Peyer's patch (tissue), 4 donors: ENCODE measurements around the gene MDM4.

Source experiments
- POLR2A ChIP-seq, 2 donors: fragments of 450-650 bp; IDR thresholded peaks; one replicate each; pipeline ENCODE4 v1.5.1; 2017; ENCODE audit warnings: antibody characterized with exemption in 2 of 2, mild to moderate bottlenecking in 2 of 2, moderate library complexity in 2 of 2
- TF ChIP-seq, protein P1 (sequence below), 6 experiments: fragments of 450-650 bp in 4 of 6; fragments of 200-600 bp in 2 of 6; sonication (generic) in 1 of 6; IDR thresholded peaks; one replicate each; pipeline ENCODE4 v1.5.1; 2017 to 2019; ENCODE audit warnings: antibody characterized with exemption in 6 of 6, mild to moderate bottlenecking in 3 of 6, moderate library complexity in 1 of 6

DNA sequence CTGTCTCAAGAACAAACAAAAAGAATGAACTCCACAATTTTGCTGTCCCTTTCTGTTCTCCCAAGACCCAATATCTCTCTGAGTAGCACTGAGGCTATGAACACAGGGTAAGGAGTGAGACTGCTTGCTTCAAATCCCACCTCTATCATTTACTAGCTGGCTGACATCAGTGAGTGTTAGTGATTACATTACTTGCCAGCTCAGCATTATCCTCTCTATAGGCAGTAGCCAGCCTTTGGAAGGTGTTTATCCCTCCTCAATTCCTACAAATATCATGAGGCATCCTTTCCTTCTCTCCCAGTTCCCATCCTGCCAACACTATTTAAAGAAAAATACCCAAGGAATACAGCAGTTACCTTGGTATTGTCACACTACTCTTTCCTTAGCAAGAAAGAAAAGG, 24.6 kb upstream of the MDM4 start:
- TF ChIP-seq, protein P1, sequence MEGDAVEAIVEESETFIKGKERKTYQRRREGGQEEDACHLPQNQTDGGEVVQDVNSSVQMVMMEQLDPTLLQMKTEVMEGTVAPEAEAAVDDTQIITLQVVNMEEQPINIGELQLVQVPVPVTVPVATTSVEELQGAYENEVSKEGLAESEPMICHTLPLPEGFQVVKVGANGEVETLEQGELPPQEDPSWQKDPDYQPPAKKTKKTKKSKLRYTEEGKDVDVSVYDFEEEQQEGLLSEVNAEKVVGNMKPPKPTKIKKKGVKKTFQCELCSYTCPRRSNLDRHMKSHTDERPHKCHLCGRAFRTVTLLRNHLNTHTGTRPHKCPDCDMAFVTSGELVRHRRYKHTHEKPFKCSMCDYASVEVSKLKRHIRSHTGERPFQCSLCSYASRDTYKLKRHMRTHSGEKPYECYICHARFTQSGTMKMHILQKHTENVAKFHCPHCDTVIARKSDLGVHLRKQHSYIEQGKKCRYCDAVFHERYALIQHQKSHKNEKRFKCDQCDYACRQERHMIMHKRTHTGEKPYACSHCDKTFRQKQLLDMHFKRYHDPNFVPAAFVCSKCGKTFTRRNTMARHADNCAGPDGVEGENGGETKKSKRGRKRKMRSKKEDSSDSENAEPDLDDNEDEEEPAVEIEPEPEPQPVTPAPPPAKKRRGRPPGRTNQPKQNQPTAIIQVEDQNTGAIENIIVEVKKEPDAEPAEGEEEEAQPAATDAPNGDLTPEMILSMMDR (IDR thresholded peaks at IDR 0.05), result no peak
- TF ChIP-seq POLR2A (IDR thresholded peaks at IDR 0.05), result no peak
